ENCODE results near the gene GABRD.

The GABRD gene

DNA sequence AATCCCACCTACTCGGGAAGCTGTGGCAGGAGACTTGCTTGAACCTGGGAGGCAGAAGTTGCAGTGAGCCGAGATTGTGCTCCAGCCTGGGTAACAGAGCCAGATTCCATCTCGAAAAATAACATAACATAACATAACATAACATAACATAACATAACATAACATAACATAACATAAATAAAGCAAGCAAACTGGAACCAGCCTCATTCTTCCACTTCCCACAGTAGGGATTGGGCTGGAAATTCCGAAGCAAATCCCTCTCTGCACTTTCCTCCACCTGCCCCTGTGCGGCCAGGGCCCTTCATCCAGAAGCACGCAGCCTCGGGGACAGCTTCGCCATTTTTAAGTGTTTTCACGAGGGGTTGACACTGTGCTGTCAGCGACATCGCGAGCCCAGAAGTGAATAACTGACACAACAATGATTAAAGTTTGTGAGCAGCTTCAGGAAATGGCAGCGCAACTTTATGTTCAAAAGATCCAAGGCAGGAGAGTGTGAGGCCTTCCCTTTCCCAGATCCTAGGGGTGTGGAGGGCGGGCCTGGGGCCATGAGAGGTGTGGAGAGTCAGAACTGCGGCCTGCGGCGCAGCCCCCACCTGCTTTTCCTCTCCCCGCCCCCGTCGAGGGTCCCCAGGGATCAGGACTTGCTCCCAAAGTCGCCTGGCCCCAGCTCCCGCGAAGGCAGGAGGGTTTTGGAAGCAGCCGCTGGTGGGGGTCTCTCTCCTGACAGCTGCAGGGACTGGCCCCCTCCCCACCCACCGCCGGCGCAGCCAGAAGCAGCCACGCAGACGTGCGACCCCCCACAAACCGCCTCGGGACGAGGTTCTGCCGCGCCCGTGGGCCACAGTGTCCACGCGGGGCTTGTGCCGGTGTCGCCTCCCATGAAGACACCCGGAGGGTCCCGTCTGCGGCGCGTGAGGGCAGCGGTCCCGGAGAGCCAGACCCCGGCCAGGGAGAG lies 651 bp upstream of the GABRD start:
- no peak for DNase-seq (ENCODE audit: low read depth)

- no peak for DNase-seq (ENCODE audit: low read depth)
Measured at GRCh38 chr1:2019571-2020309, 595 bp downstream of the GABRD start.

DNA sequence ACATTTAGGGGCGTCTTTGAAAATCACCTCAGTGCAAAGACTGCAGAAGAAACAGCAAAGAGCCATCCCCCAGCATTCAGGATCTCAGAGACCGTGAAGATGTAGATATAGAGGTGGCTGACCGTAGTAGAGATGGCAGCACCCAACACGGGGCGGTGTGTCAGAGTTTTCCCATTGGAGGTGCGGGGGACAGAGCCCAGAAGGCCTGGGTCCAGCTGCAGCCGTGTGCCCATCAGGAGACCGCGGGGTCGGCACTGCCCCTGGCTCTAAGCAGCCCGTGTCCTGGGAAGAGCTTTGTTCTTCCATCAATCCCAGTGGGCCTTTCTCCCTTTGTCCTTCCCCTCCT lies 1.1 kb downstream of the GABRD start:
- no peak for DNase-seq (ENCODE audit: low read depth)

GRCh38 chr1:2021550-2021949 lies 2.4 kb downstream of the GABRD start:
- no peak for DNase-seq (ENCODE audit: low read depth)

GRCh38 chr1:2022063-2022770 lies 3.1 kb downstream of the GABRD start:
- no peak for DNase-seq (ENCODE audit: low read depth)

DNA sequence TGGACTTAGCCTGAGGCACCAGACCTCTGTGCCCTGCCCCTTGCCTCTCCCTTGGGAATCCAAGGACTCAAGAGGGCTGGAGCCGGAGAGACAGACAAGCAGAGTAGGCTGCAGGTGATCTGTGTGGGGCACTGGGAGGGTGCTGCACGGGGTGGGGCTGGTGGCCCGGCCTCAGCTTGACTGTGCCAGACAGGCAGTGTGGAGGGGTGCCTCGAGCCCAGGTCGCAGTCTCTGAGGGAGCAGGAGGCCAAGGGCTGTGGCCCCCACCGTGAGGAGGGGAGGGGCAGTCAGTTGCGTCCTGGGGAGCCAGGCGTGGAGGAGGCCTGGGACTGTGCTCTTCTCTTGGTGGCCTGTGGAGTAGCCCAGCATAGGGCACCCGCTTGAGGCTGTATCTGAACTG lies 4.0 kb downstream of the GABRD start:
- DNase-seq (ENCODE audit: low read depth) = no peak

DNA sequence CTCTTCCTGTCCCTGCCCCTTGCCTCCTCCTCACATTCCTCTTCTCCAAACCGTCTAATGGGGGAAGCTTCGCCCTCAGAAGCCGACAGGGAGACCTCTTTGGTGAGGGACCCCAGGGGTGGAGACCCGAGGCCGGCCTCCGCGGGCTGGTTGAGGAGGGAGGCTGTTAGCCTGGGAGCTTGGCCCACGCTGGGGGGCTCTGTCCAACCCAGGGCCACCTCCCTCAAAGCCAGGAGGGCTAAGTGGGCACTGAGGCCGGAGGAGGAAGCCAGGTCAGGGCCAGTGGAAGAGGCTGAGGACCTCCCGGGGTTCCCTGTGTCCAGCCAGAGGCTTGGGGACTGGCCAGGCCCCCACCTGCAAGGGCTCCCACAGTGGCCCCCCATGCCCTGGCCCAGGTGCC lies 5.3 kb downstream of the GABRD start:
- no peak for DNase-seq (ENCODE audit: low read depth)

DNA sequence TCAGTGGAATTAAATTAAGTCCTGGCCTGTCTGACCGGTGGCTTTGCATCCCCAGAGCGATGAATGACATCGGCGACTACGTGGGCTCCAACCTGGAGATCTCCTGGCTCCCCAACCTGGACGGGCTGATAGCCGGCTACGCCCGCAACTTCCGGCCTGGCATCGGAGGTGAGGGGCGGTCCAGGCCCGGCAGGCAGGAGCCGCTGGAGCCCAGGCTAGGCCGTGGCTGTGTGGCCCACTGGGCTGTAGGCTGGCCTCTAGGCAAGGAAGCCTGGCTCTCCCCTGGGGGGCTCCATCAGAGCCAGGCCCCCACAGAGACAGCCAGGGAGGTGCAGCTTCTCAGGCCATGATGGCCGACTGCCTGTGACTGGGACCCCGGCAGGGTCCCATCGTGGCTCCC lies 5.7 kb downstream of the GABRD start:
- DNase-seq (ENCODE audit: low read depth) = no peak

GRCh38 chr1:2025491-2025981 lies 6.4 kb downstream of the GABRD start:
- DNase-seq (ENCODE audit: low read depth) = no peak

- no peak for DNase-seq (ENCODE audit: low read depth)
Measured at GRCh38 chr1:2027961-2028583, 8.9 kb downstream of the GABRD start.

GRCh38 chr1:2028870-2029560 lies 9.9 kb downstream of the GABRD start:
- no peak for DNase-seq (ENCODE audit: low read depth)

GRCh38 chr1:2029561-2029960 lies 10.4 kb downstream of the GABRD start:
- no peak for DNase-seq (ENCODE audit: low read depth)

DNA sequence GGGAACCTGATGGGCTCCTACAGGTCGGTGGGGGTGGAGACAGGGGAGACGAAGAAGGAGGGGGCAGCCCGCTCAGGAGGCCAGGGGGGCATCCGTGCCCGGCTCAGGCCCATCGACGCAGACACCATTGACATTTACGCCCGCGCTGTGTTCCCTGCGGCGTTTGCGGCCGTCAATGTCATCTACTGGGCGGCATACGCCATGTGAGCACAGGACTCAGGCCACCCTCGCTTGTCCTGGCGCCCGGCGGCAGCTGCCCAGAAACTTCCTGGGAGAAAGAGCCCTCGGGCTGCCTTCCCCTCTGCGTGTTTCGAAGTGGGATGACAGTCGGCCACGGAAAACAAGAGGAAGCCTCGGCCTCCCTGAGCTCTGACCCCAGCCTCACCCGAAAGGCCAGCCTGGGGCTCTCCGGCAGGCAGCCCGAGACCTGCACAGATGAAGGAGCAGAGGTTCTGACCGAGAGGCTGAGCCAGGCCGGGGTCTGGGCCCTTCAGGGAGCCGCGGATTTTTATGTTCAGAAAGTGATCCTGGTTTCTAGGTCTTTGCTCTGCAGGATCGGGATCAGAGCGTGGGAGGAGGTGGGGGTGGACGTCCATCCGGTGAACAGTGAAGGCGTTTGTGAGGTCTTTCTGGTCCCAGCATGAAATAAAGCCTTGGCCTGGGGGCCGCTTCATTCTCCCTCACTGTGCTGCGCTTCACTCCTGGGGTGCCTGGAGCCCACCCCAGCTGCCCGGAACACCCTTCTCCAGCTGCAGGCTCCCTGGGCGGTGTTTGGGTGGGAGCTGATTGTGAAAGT lies 11.1 kb downstream of the GABRD start:
- no peak for DNase-seq (ENCODE audit: low read depth)

DNA sequence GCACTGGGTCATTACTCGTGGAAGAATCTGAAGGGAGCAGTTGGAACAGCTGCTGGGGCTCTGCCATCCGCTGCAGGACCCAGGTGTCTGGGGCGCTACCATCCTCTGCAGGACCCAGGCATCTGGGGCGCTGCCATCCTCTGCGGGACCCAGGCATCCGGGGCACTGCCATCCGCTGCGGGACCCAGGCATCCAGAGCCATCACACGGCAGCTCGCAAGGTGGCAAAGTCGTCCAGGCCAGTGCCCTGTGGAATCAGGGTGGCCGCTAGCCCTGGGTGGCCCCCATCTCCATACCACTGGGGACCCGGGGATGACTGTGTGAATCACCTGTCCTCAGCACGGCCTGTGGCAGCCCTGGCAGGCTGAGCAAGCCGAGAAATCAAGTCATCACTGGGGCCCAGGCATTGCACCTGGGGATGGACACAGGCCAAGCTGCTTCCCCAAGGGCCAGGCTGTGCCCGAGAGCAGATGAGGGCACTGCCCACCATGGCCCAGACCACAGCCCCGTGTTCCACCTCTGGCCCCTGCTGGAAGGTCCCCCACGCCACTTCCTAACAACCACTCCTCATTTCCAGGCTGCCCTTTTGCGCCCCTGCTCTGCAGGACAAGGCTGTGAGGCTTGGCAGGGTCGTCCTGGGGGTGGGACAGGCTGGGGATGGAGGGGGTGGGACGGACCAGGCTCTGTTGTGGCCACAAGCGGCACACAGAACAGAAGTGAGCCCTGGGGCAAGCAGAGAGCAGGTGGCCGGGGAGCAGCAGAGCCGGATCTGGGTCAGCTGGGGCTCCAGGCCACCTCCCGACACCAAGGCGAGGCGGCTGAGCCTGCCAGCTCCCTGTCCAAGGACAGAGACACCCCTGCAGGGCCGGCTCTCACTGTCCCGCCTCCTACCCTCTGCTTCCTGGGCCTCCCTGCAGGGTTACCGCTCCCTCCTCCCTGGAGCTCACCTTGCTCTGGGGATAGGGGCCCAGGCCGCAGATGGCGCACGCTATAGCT lies 12.7 kb downstream of the GABRD start:
- no peak for DNase-seq (ENCODE audit: low read depth)

- DNase-seq (ENCODE audit: low read depth) = no peak
Measured at GRCh38 chr1:2032737-2033136, 13.6 kb downstream of the GABRD start.

DNA sequence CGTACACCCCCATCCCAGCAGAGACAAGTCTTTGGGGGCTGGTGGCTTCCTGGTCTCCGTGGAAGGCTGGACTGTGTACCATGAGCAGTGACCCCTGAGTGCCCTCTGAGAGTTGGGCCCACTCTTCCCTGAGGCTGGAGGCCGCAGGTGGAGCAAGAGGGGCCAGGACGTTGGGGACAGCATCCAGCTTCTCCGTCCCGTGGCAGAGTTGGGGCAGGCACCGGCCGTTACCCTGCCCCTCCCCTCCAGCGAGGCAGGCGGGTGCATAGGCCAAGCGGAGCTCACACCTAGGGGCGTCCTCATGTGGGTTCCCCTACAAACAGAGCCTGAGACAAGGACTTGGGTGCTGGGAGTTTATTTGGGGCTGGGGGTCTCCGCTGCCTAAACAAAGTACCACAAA lies 14.0 kb downstream of the GABRD start:
- DNase-seq (ENCODE audit: low read depth) = no peak

GRCh38 chr1:2036287-2036686 lies 17.1 kb downstream of the GABRD start:
- no peak for DNase-seq (ENCODE audit: low read depth)

- DNase-seq (ENCODE audit: low read depth) = no peak
Measured at GRCh38 chr1:2037314-2037979, 18.3 kb downstream of the GABRD start.

DNA sequence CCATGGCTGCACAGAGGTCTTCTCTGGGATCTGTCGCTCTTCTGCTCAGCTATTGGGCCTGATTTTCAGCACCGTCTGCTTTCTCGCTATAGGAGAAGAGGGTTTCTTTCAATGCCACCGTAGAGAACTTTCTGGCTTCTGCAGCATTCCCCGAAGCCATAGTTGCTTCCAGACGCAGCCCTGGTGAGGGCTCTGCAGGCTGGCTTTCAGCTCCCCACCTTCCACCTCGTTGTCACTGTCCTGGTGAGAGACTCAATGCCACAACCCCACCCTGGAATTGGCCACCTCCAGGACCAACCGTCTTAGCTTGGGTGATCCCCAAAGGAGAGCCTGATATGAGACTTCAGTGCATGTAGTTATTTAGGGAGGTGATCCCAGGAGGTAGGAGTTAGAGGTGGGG lies 19.1 kb downstream of the GABRD start:
- no peak for DNase-seq (ENCODE audit: low read depth)

Measured in stromal cell of bone marrow (primary cell).